OCI-LY7 (cell line): Measurements from ENCODE around the gene REPIN1.

Source experiments
- EZH2phosphoT487 ChIP-seq: fragments of 200-600 bp; sonication (generic); IDR thresholded peaks from 2 replicates; pipeline ENCODE4 v1.6.1; 2018; ENCODE audit warnings: low read depth, borderline replicate concordance, mild to moderate bottlenecking, mixed run types, antibody characterized with exemption, low read length, moderate library complexity, mixed read lengths
- TF ChIP-seq, protein P1 (sequence below): fragments of 200-600 bp; sonication (generic); conservative IDR thresholded peaks from 2 replicates; pipeline ENCODE4 v1.5.1; 2014; ENCODE audit warnings: mild to moderate bottlenecking, antibody characterized with exemption, low read length, moderate library complexity, mixed read lengths

DNA sequence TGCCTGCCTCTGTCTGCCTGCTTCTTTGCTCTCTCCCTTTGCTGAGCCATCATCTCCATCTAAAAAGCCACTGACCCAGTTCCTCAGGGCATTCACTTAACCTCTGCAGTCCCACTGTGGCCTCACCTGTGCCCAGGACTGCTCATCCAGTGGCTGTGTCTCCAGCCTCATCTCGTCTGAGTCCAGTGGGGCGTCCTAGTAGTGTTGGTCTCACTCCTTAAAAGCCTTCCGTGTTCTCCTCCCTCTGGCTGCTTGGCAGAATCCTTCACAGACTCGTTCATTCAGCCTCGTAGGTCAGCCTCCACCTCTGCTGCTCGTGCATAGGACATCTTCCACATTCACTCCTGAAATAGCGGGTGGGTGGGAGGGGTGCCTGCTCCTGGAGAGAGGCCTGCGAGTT lies 34.5 kb upstream of the REPIN1 start:
- TF ChIP-seq, protein P1, sequence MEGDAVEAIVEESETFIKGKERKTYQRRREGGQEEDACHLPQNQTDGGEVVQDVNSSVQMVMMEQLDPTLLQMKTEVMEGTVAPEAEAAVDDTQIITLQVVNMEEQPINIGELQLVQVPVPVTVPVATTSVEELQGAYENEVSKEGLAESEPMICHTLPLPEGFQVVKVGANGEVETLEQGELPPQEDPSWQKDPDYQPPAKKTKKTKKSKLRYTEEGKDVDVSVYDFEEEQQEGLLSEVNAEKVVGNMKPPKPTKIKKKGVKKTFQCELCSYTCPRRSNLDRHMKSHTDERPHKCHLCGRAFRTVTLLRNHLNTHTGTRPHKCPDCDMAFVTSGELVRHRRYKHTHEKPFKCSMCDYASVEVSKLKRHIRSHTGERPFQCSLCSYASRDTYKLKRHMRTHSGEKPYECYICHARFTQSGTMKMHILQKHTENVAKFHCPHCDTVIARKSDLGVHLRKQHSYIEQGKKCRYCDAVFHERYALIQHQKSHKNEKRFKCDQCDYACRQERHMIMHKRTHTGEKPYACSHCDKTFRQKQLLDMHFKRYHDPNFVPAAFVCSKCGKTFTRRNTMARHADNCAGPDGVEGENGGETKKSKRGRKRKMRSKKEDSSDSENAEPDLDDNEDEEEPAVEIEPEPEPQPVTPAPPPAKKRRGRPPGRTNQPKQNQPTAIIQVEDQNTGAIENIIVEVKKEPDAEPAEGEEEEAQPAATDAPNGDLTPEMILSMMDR = no peak
- TF ChIP-seq EZH2phosphoT487 = no peak
